Stimulated activated CD8-positive, alpha-beta memory T cell treated with anti-CD3 and anti-CD28 coated beads, Interleukin-12 subunit alpha, Interleukin-12 subunit beta, amount 100 ng/mL, for 1 hour (primary cell): ENCODE results near the gene ENG.
"Not testable (repeated sequence)": the region's sequence is repeated elsewhere in the genome, so short reads cannot be mapped to it uniquely, and the experiment has no call there.

Source experiments
- DNase-seq: peaks from one replicate; pipeline ENCODE4 v3.0.0-alpha.2; 2020; ENCODE audit warnings: low read depth

Gene ENG

DNA sequence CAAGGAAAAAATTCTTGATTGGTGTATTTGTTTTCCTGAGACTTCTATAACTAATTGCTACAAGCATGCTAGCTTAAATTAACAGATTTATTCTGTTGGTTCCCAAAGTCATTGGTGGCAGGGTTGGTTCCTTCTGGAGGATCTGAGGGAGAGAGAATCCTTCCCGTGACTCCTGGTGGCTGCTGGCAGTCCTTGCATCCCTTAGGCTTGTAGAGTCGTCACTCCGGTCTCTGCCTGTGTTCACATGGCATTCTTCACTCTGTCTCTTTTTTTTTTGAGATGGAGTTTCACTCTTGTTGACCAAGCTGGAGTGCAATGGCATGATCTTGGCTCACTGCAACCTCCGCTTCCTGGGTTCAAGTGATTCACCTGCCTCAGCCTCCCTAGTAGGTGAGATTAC lies 63.4 kb downstream of the ENG start:
- DNase-seq = no peak

DNA sequence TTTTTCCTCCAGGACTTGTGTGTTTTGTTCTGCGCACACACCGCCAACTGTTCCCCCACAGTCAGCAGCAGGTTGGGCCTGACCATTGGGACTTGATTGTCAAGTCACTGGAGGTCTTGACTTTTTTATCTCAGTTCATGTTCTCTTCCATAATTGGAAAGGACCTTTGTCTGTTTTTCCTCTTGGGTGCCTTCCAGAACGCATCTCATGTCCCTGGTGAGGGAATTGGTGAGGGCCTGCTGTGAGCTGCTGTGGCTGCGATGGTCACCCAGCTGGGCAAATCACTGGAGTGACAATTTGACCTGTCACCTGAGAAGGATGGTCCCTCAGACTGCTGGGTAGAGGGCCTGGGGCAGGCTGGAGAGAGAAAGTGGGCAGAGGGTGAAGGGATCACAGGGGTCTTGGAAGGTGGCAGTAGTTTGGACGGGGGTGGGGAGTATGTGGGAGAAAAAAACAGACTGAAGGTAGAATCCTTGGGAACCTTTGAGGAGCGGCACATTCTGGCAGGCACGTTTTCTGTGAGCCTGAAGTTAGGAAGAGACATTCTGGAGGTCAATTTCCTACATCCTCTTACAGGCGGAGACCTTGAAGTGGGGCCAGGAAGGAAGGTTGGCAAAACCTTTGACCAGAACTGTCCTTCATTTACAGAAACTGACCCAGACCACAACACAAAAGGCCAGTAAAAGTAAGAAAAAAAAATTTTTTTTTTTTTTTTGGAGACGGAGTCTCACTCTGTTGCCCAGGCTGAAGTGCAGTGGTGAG lies 64.2 kb downstream of the ENG start:
- DNase-seq = no peak

DNA sequence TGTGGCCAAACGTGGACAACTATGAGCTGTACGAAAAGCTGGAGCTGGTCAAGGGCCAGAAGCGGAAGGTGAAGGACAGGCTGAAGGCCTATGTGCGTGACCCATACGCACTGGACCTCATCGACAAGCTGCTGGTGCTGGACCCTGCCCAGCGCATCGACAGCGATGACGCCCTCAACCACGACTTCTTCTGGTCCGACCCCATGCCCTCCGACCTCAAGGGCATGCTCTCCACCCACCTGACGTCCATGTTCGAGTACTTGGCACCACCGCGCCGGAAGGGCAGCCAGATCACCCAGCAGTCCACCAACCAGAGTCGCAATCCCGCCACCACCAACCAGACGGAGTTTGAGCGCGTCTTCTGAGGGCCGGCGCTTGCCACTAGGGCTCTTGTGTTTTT lies 65.3 kb downstream of the ENG start:
- no peak for DNase-seq

DNA sequence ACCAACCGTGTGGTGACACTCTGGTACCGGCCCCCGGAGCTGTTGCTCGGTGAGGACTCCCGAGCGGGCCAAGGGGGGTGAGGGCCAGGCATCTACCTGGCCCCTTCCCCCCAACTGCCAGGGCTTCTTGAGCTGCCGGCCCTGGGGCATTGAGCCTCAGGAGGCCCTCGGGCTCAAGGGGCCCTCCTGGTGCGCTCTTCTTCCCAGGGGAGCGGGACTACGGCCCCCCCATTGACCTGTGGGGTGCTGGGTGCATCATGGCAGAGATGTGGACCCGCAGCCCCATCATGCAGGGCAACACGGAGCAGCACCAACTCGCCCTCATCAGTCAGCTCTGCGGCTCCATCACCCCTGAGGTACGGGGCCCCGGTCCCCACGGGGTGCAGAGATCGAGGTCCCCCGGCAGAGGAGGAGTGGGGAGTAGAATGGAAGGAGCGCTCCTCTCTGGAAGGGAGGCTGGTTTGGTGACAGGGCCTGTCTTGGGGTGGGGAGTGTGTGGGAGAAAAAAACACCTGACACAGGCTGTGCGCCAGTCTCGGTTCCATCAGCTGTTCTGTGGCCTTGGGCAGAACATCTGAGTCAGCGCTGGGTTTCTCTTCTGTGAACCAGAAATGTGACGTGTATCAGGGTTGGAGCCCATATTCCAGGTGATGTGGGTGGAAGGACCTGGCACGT lies 66.0 kb downstream of the ENG start:
- DNase-seq = no peak

DNA sequence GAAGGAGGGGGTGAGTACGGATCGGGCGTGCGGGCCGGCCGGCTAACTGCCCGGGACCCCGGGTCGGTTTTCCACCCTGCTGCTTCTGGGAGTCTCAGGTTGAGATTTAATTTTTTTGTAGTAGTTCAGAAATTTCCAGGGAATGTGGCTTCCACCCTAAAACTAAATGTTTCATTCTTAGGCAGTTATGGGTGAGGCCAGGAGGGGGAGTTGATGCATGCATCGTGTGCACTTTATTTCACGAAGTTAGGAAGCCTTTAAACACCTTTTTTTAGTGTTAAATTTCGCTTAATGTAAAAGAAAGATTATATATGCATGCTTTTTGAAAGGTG lies 67.7 kb downstream of the ENG start:
- no peak for DNase-seq

DNA sequence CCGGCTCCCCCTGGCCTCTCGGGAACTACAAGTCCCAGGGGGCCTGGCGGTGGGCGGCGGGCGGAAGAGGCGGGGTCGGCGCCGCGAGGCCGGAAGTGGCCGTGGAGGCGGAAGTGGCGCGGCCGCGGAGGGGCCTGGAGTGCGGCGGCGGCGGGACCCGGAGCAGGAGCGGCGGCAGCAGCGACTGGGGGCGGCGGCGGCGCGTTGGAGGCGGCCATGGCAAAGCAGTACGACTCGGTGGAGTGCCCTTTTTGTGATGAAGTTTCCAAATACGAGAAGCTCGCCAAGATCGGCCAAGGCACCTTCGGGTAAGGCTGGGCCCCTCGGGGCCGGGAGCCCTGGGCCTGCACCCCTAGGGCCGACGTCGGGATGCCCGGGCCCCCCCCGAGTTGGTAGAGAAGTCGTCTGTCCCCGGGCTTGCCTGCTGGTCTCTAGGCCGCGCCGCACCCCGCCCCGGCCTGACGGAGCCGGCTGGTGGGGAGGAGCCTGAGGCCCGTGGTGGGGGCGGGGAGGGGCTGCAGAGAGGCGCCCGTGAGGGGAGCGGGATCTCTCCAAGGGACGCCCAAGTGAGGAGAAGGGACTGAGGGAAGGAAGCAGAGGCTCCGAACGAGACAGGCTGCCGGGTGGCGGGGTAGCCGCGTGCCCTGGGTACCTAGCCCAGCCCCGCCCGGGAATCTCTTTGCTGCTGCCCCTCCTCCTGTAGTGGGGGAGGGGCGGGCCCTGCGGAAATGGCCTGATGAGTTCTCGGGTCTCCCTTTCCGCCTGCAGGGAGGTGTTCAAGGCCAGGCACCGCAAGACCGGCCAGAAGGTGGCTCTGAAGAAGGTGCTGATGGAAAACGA lies 68.3 kb downstream of the ENG start, which contains the start of gene CDK9:
TSS of gene CDK9 (plus strand) at position 102 of the 840 bp plus-strand sequence. CDS start at position 217, 115 bp downstream.
- DNase-seq = peak; percentile 84

DNA sequence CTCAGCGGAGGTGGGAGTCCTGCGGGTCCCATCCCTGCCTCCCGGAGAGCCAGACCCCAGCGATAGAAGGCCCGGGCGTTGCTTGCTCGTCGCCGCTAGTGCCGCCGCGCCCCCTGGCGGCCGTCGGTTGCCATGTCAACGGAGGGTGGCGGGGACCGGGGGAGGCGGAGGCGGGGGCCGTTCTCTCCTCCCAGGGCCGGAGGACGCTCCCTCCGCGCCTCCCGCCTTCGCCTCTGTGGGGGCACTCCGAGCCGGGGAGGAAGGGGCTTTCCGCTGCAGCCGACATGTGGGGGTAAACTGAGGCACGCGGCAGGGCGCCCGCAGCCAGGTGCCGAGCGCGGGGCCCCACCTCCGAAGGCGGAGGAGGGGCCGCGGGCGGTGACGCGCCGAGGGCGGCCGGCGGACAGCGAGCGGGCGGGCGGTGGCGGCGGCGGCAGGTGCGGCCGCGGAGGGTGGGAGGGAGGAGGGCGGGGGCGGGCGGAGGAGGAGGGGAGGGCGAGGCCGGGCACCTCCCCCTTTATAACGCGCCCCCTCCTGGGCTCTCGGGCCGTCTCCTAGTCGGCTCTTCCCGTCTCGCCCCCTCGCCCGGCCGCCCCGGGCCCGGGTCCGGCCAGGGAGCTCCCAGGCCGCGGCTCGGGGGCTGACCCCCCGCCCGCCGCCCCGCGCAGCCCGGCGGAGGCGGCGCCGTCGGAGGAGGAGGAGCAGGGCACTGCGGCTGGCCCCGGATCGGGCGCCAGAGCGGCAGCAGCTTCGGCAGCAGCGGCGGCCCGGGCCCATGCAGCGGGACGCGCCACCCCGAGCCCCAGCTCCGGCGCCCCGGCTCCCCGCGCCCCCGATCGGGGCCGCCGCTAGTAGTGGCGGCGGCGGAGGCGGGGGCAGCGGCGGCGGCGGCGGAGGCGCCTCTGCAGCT lies 69.2 kb downstream of the ENG start:
- peak; percentile 84 for DNase-seq

DNA sequence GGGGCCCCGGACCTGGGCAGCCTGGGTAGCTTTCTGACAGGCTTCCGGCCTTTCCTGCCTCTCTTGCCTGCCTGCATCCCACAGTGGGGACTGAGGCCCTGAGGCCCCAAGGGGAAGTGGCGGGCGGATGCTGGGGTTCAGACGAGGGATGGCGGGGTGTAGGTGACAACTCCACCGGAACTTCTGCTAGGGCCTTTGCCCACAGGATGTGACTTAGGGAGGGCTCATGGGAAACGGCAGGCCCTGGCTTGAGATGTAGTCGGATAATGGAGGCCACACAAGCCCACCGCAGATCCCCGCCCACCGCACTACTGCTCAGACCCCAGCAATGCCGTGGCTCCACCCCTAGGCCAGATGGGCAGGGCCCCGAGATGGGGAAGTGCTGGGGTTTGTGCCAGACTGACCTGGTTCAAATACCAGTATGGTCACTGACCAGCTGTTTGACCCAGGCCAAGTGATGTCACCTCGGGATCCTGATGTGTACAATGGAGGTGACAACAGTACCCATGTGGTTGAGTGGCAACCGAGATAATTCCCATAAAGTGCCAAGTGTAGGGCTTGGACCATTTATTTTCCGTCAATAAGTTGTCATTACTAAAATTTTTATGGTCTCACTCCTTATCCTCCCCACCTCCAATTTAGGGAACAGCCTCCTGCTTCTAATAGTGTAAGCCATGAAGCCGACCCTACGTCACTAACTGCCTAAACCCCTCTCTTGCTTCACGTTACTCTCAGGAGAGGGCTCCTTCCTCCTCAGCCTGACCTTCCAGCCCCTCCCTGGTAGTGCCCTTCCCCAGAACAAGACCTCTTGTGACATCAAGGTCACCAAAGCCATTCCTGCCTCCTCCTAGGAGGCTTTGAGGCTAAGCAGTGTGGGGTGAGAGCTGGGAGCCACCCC lies 71.1 kb downstream of the ENG start:
- peak; percentile 48 for DNase-seq

DNA sequence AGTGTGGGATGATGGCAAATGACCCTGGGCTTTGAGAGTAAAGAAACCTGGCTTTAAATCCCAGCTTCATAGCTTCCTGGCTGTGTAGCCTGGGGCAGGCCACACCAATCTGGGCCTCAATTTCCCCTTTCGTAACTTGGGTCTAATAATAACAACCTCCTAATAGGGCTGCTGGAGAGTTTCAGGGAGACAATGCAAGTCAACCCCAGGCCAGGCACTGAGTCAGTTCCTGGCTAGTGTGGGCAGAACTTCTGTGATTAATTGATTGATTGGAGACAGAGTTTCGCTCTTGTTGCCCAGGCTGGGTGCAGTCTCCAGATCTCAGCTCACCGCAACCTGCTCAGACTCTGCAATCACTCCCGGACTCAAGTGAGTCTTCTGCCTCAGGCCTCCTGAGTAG lies 72.7 kb downstream of the ENG start:
- no peak for DNase-seq

DNA sequence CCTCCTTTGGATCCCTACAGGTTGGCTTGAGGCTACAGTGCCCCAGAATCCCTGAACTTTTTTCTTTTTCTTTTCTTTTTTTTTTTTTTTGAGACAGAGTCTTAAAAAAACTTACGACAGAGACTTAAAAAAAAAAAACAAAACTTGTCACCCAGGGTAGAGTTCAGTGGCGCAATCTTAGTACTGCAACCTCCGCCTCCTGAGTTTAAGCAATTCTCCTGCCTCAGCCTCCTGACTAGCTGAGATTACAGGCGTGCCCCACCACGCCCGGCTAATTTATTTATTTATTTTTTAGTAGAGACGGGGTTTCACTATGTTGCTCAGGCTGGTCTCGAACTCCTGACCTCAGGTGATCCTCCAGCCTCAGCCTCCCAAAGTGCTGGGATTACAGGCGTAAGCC lies 73.5 kb downstream of the ENG start:
- DNase-seq = not testable (repeated sequence)

DNA sequence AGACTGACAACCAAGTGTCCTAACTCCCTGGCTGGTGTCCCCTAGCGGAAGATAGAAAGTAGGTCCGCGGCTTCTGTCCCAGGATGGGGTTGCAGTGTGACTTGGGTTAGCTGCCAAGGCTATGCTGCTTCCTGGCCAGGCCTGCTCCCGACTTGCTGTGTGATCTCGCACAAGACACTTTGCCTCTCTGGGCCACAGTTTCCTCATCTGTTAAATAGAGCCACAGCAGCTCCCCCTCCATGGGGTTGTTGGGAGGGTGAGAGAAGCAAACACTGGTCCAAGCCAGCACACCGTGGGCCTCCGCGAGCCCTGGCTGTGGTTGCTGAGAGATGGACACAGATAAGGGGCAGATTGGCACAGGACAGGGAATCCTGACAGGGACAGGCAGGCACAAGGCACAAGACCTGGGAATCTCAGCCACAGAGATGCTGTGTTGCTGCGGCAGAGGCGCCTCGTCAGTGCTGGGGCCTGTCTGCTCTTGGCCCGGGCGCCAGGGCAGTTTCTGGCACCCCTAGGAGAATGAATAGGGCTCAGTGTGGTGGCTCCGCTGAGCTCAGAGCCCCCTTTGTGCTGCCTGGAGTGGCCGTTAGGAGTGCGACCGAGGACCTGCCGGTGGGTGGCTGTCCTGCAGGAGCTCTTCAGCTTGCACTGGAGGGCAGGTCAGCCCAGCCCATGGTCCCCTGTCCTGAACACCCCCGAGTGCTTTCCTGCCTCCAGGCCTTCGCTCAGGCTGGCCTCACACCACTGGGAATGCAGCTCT lies 74.2 kb downstream of the ENG start:
- no peak for DNase-seq

DNA sequence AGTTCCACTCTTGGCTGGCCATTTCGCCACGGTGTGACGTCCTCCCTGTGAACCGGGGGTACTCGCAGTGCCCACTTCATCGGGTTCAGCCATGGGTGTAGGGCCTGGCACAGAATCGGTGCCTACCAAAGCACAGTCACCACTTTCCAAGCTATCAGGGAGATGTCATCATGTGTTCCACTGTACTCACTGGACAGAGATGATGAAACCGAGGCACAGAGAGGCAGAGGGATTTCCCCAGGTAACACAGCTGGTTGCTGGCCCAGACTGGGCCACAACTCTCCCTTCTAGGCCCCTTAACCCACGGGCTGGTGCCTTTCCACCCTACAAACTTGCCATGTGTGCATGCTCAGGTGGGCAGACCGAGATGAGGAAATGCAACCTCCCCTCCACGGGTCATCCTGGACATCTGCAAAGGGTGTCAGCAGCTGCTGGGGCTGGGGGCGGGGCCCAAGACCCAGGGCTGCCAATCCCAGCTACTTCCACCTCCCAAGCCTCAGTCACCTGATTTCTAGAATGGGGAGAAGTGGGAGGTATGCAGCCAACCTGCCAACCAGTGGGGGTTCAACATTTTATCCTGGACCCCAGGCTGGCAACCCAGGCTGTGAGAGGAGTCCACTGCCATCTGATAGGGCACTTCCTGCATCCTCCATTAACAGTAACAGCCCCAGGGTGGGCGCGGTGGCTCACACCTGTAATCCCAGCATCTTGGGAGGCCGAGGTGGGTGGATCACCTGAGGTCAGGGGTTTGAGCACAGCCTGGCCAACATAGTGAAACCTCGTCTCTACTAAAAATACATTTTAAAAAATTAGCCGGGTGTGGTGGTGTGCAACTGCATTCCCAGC lies 75.1 kb downstream of the ENG start:
- peak; percentile 41 for DNase-seq

DNA sequence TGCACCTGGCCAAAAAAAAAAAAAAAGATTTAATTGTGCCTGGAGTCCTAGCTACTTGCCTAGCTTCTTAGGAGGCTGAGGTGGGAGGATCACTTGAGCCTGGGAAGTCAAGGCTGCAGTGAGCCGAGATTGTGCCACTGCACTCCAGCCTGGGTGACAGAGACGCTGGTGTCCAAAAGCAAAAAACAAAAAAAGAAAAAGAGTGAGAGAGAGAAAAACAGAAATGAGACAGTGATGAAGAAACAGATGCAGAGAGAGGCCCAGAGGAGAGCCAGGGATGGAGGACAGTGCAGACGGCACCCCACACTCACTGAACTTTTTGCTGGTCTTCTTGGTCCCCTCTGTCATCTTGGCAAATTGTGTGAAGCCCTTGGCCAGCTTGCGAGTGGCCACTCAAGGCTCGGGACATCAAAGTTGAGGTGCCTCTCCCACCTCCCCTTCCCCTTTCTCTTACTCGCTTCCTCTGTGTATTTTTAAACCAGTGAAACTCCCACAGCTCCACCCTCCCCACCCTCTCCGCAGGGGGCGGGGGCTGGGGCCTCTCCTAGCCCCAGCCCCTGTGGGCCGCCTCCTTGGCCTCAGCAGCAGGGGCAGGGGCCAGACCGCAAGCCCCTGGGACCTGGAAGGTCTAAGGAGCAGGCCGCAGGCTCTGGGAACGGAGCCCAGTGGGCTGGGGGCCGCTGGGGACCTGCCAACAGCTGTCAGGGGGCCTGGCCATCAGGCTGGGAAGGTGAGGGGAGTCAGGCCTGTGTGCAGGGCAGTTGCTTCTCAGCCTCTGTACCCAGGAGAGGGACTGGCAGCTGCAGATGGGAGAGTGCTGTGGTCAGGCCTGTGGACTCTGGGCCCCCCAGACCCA lies 76.0 kb downstream of the ENG start, which contains the start of gene SH2D3C:
TSS of gene SH2D3C (minus strand) at position 387 of the 856 bp plus-strand sequence. CDS start at position 348, 39 bp downstream.
- no peak for DNase-seq

DNA sequence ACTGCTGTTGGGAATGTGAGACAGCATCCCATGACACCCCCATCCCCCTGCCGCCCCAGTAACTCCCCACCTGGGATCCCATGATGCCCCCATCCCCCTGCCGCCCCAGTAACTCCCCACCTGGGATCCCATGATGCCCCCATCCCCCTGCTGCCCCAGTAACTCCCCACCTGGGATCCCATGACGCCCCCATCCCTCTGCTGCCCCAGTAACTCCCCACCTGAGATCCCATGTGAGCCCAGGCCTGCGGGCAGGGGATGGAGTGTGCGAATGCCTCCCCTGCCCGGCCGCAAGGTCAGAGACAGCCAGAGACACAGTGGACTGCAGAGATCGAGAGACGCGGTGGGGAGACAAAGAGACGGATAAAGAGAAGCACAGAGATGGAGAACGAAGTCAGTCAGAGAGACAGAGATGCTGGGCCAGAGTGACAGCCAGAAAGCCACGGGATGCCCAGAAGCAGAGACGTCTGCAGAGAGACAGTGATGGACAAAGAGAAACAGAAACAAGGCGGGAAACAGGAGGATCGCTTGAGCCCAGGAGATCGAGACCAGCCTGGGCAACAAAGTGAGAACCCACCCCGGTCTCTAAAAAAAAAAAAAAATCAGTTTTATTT lies 77.0 kb downstream of the ENG start:
- DNase-seq = no peak

DNA sequence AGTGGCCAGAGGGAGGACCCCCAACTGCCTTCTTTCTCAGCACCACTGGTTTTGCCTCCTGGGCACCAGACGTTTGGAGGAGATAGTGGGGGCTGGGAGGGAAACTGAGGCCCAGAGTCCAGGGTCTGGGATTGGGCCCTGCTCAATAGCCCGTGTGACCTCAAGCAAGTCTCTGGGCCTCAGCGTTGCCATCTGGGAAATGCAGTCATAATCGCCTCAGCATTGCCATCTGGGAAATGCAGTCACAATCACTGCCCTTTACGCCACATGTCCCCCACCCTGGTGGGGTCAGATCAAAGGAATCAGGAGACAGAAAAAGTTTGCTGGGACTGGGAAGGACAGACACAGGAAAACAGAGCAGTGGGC lies 77.6 kb downstream of the ENG start:
- DNase-seq = no peak

DNA sequence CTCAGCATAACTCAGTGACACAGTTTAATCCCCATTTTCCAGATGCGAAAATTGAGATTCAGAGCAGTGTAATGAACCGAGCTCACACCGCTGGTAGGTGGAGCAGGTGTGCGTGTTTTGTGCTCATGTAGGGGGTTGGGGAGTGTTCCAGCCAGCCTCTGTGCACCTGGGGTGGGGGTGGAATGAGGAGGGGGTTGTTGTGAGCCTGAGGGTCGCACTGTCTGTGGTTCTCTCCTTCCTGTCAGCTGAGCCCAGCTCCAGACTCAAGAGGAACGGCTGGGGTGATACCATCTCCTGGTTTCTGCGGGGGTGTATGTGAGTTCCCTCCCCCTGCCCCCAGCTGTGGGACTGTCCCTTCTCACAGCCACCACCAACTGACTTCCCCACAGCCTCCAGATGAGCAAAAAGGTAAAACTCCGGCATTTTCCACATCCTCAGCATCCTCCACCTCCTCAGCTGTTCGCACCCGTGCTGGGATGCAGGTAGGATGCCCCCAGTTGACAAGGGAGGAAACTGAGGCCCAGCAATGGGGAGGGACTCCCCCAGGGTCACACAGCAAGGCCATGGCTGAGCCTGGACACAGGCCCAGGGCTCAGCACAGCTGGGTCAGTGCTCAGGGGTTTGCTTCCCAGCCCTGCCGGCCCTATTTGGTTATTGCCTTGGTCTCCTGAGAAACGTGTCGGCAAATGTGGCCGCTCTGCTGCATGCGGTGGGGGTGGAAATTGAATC lies 78.1 kb downstream of the ENG start:
- peak; percentile 63 for DNase-seq

DNA sequence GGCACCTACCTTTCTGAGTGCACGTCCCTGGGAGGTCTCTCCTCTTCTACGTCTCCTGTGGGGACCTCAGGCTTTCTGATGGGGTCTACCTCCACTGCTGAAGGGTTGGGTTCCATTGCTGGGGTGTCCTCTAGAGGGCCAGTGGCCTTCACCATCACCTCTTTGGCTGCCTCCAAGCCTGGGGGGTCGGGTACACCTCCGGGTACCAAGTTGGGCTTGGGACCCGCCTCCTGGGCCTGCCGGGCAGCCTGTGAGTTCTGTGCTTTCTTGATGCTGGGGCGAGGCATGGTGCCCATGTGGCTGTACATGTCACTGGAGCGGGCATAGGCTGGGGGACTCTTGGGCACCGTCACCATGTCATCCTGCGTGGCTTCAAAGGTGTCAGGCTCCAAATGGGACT lies 80.5 kb downstream of the ENG start:
- no peak for DNase-seq
